Stimulated activated naive CD8-positive, alpha-beta T cell treated with anti-CD3 and anti-CD28 coated beads, Interleukin-15, Interleukin-2, amounts not matched to agents 100 ng/mL and 50 ng/mL, for 24 hours (primary cell): Measurements from ENCODE around the gene SAMD4A.

ENCODE experiments used
- H3K27ac Mint-ChIP-seq: one replicate; pipeline ENCODE4 v1.8.0; 2021; ENCODE audit warnings: mild to moderate bottlenecking, mixed read lengths
- H3K27me3 Mint-ChIP-seq: one replicate; pipeline ENCODE4 v1.8.0; 2021; ENCODE audit warnings: mixed read lengths
- H3K36me3 Mint-ChIP-seq: one replicate; pipeline ENCODE4 v1.8.0; 2021; ENCODE audit warnings: low read depth, mixed read lengths
- H3K4me1 Mint-ChIP-seq: one replicate; pipeline ENCODE4 v1.8.0; 2021; ENCODE audit warnings: low read depth, mixed read lengths
- H3K4me3 Mint-ChIP-seq: one replicate; pipeline ENCODE4 v1.8.0; 2021; ENCODE audit warnings: mild to moderate bottlenecking, mixed read lengths
- H3K9me3 Mint-ChIP-seq: one replicate; pipeline ENCODE4 v1.8.0; 2021; ENCODE audit warnings: mixed read lengths

Gene SAMD4A

GRCh38 chr14:54627219-54627539, 60.3 kb downstream of the SAMD4A start:
- Mint-ChIP-seq H3K27me3 (no peaks in the 10 kb centered on the region), H3K27ac (peak overlapping the region; percentile 90), H3K9me3 (no peaks in the 10 kb centered on the region), H3K4me3 (peak overlapping the region; percentile 70), H3K36me3 (peaks cover 4% of the 10 kb centered on the region), H3K4me1 (peaks cover 68% of the 10 kb centered on the region)

GRCh38 chr14:54627540-54628363, 60.8 kb downstream of the SAMD4A start:
- peak overlapping the region; percentile 70 for H3K4me3 Mint-ChIP-seq
- peaks cover 4% of the 10 kb centered on the region for H3K36me3 Mint-ChIP-seq
- H3K27me3 Mint-ChIP-seq, result no peaks in the 10 kb centered on the region
- H3K27ac Mint-ChIP-seq, result peak overlapping the region; percentile 90
- no peaks in the 10 kb centered on the region for H3K9me3 Mint-ChIP-seq
- peaks cover 62% of the 10 kb centered on the region for H3K4me1 Mint-ChIP-seq

GRCh38 chr14:54629183-54629582, 62.3 kb downstream of the SAMD4A start:
- no peaks in the 10 kb centered on the region for H3K9me3 Mint-ChIP-seq
- peaks cover 52% of the 10 kb centered on the region for H3K4me1 Mint-ChIP-seq
- peaks cover 4% of the 10 kb centered on the region for H3K36me3 Mint-ChIP-seq
- H3K27ac Mint-ChIP-seq, result peak overlapping the region; percentile 90
- no peaks in the 10 kb centered on the region for H3K27me3 Mint-ChIP-seq
- H3K4me3 Mint-ChIP-seq, result no peak overlapping the region

- peaks cover 4% of the 10 kb centered on the region for H3K36me3 Mint-ChIP-seq
- H3K9me3 Mint-ChIP-seq, result no peaks in the 10 kb centered on the region
- H3K27ac Mint-ChIP-seq, result no peak overlapping the region
- peak overlapping the region; percentile 6 for H3K4me3 Mint-ChIP-seq
- H3K27me3 Mint-ChIP-seq, result no peaks in the 10 kb centered on the region
- peaks cover 48% of the 10 kb centered on the region for H3K4me1 Mint-ChIP-seq
Measured at GRCh38 chr14:54629635-54630360, 62.9 kb downstream of the SAMD4A start.

- no peaks in the 10 kb centered on the region for H3K9me3 Mint-ChIP-seq
- no peak overlapping the region for H3K4me3 Mint-ChIP-seq
Measured at GRCh38 chr14:54631016-54631415, 64.1 kb downstream of the SAMD4A start.

GRCh38 chr14:54632452-54632851, 65.5 kb downstream of the SAMD4A start:
- Mint-ChIP-seq H3K27me3 (no peaks in the 10 kb centered on the region), H3K36me3 (peaks cover 4% of the 10 kb centered on the region), H3K4me1 (peaks cover 36% of the 10 kb centered on the region), H3K27ac (no peak overlapping the region), H3K4me3 (no peak overlapping the region), H3K9me3 (no peaks in the 10 kb centered on the region)

More at GRCh38 chr14:54631016-54631415, 64.1 kb downstream of the SAMD4A start:
- H3K27ac Mint-ChIP-seq, result no peak overlapping the region
- no peaks in the 10 kb centered on the region for H3K27me3 Mint-ChIP-seq
- peaks cover 4% of the 10 kb centered on the region for H3K36me3 Mint-ChIP-seq
- H3K4me1 Mint-ChIP-seq, result peaks cover 44% of the 10 kb centered on the region

- H3K4me3 Mint-ChIP-seq, result no peak overlapping the region
Measured at GRCh38 chr14:54633076-54633475, 66.1 kb downstream of the SAMD4A start.

GRCh38 chr14:54637270-54638134, 70.6 kb downstream of the SAMD4A start:
- peaks cover 5% of the 10 kb centered on the region for H3K27me3 Mint-ChIP-seq
- H3K9me3 Mint-ChIP-seq, result no peaks in the 10 kb centered on the region
- H3K4me3 Mint-ChIP-seq, result no peak overlapping the region
- H3K27ac Mint-ChIP-seq, result no peak overlapping the region
- H3K4me1 Mint-ChIP-seq, result peaks cover 6% of the 10 kb centered on the region
- H3K36me3 Mint-ChIP-seq, result no peaks in the 10 kb centered on the region

More at GRCh38 chr14:54633076-54633475, 66.1 kb downstream of the SAMD4A start:
- peaks cover 4% of the 10 kb centered on the region for H3K36me3 Mint-ChIP-seq
- peaks cover 30% of the 10 kb centered on the region for H3K4me1 Mint-ChIP-seq
- no peaks in the 10 kb centered on the region for H3K27me3 Mint-ChIP-seq
- no peaks in the 10 kb centered on the region for H3K9me3 Mint-ChIP-seq
- no peak overlapping the region for H3K27ac Mint-ChIP-seq

GRCh38 chr14:54638135-54638446, 71.2 kb downstream of the SAMD4A start:
- H3K4me1 Mint-ChIP-seq, result peaks cover 6% of the 10 kb centered on the region
- H3K4me3 Mint-ChIP-seq, result no peak overlapping the region
- no peaks in the 10 kb centered on the region for H3K9me3 Mint-ChIP-seq
- no peaks in the 10 kb centered on the region for H3K36me3 Mint-ChIP-seq
- peaks cover 6% of the 10 kb centered on the region for H3K27me3 Mint-ChIP-seq
- no peak overlapping the region for H3K27ac Mint-ChIP-seq

- Mint-ChIP-seq H3K4me1 (peaks cover 18% of the 10 kb centered on the region), H3K9me3 (no peaks in the 10 kb centered on the region), H3K36me3 (no peaks in the 10 kb centered on the region), H3K4me3 (no peak overlapping the region), H3K27me3 (peaks cover 6% of the 10 kb centered on the region), H3K27ac (no peak overlapping the region)
Measured at GRCh38 chr14:54639611-54640010, 72.7 kb downstream of the SAMD4A start.

- no peaks in the 10 kb centered on the region for H3K9me3 Mint-ChIP-seq
- peaks cover 6% of the 10 kb centered on the region for H3K27me3 Mint-ChIP-seq
- H3K36me3 Mint-ChIP-seq, result no peaks in the 10 kb centered on the region
- H3K27ac Mint-ChIP-seq, result no peak overlapping the region
- H3K4me1 Mint-ChIP-seq, result peaks cover 19% of the 10 kb centered on the region
- no peak overlapping the region for H3K4me3 Mint-ChIP-seq
Measured at GRCh38 chr14:54640506-54640905, 73.6 kb downstream of the SAMD4A start.

GRCh38 chr14:54642121-54642520, 75.2 kb downstream of the SAMD4A start:
- Mint-ChIP-seq H3K27me3 (peaks cover 6% of the 10 kb centered on the region), H3K4me1 (peaks cover 27% of the 10 kb centered on the region), H3K4me3 (no peak overlapping the region), H3K36me3 (no peaks in the 10 kb centered on the region), H3K9me3 (no peaks in the 10 kb centered on the region), H3K27ac (no peak overlapping the region)

- Mint-ChIP-seq H3K27me3 (peaks cover 6% of the 10 kb centered on the region), H3K4me1 (peaks cover 27% of the 10 kb centered on the region), H3K9me3 (no peaks in the 10 kb centered on the region), H3K27ac (peak overlapping the region; percentile 22), H3K36me3 (no peaks in the 10 kb centered on the region), H3K4me3 (no peak overlapping the region)
Measured at GRCh38 chr14:54642801-54643695, 76.1 kb downstream of the SAMD4A start.

- H3K4me3 Mint-ChIP-seq, result no peak overlapping the region
- peaks cover 27% of the 10 kb centered on the region for H3K4me1 Mint-ChIP-seq
- peaks cover 6% of the 10 kb centered on the region for H3K27me3 Mint-ChIP-seq
- no peaks in the 10 kb centered on the region for H3K36me3 Mint-ChIP-seq
- no peak overlapping the region for H3K27ac Mint-ChIP-seq
- H3K9me3 Mint-ChIP-seq, result no peaks in the 10 kb centered on the region
Measured at GRCh38 chr14:54643696-54644176, 76.8 kb downstream of the SAMD4A start.
